Activated CD8-positive, alpha-beta T cell treated with anti-CD3 and anti-CD28 coated beads for 36 hours (primary cell): ENCODE measurements around the gene MEAF6. TPM values are rescaled to one million over a fixed set of nuclear protein-coding genes. Genes with fewer than 3 reads are reported as not detected.

Source experiments
- ATAC-seq: fragments of 200-7000 bp; cut with Tn5 transposase; one replicate; pipeline ENCODE4 v1.10.0; 2021; ENCODE audit warnings: mild to moderate bottlenecking, moderate library complexity
- CTCF ChIA-PET: fragments of 350-600 bp; sonication (Branson Sonifier 250); formaldehyde crosslinking; loops from one replicate; lab custom pipeline; 2021; ENCODE audit warnings: antibody characterized with exemption; lab: Charles Lee
- POLR2A ChIA-PET: fragments of 350-600 bp; sonication (Branson Sonifier 250); formaldehyde crosslinking; loops from one replicate; lab custom pipeline; 2021; ENCODE audit warnings: antibody characterized with exemption; lab: Charles Lee
- DNase-seq: peaks from one replicate; pipeline ENCODE4 v3.0.0-alpha.2; 2020
- H3K27ac Mint-ChIP-seq: one replicate; pipeline ENCODE4 v1.8.0; 2021; ENCODE audit warnings: mild to moderate bottlenecking, mixed read lengths
- H3K27me3 Mint-ChIP-seq: one replicate; pipeline ENCODE4 v1.8.0; 2021; ENCODE audit warnings: mixed read lengths
- H3K36me3 Mint-ChIP-seq: one replicate; pipeline ENCODE4 v1.8.0; 2021; ENCODE audit warnings: low read depth, mixed read lengths
- H3K4me1 Mint-ChIP-seq: one replicate; pipeline ENCODE4 v1.8.0; 2021; ENCODE audit warnings: low read depth, mixed read lengths
- H3K4me3 Mint-ChIP-seq: one replicate; pipeline ENCODE4 v1.8.0; 2021; ENCODE audit warnings: mild to moderate bottlenecking, moderate library complexity, mixed read lengths
- H3K9me3 Mint-ChIP-seq: one replicate; pipeline ENCODE4 v1.8.0; 2021; ENCODE audit warnings: mixed read lengths
- CTCF ChIP-seq: fragments of 200-600 bp; IDR thresholded peaks from one replicate; pipeline ENCODE4 v1.8.0; 2022; ENCODE audit warnings: antibody characterized with exemption, mild to moderate bottlenecking
- intact Hi-C: fragments of 100-400 bp; cut with micrococcal nuclease; formaldehyde crosslinking; loops from one replicate; pipeline ENCODE4 v1.10.0; 2022
- total RNA-seq, 2 experiments: library from RNA; stranded (reverse); gene quantifications; one replicate each; pipeline ENCODE4 v1.2.3, GENCODE V29; 2021

MEAF6 gene
- total RNA-seq, 2 experiments from 2014 or later, result 74.0 to 76.3 TPM

- Mint-ChIP-seq H3K36me3 (peaks cover 29% of the 10 kb centered on the region), H3K27me3 (no peaks in the 10 kb centered on the region), H3K9me3 (no peaks in the 10 kb centered on the region), H3K4me1 (peaks cover 15% of the 10 kb centered on the region), H3K4me3 (no peak overlapping the region), H3K27ac (peak overlapping the region; percentile 40)
- DNase-seq (no peak), ATAC-seq (peak; percentile 37)
- POLR2A ChIA-PET, result interaction anchor here (3.1 kb wide), 1 partner anchor 15 kb away, joined by 7 read pairs; no protein-coding TSS in a partner anchor
- TF ChIP-seq CTCF, result no peak
- intact Hi-C loops, result no loop called here
- CTCF ChIA-PET, result interaction anchor here (0.9 to 17.7 kb wide), 3 partner anchors 14 to 35 kb away, joined by 3 to 380 read pairs (median 4); no protein-coding TSS in a partner anchor
Observed at GRCh38 chr1:37493336-37494098, 21.0 kb downstream of the MEAF6 start.

- Mint-ChIP-seq H3K27me3 (no peaks in the 10 kb centered on the region), H3K4me1 (peaks cover 13% of the 10 kb centered on the region), H3K27ac (peak overlapping the region; percentile 75), H3K36me3 (peaks cover 10% of the 10 kb centered on the region), H3K9me3 (no peaks in the 10 kb centered on the region), H3K4me3 (no peak overlapping the region)
- ATAC-seq, result no peak
- peak; percentile 25 for TF ChIP-seq CTCF
- intact Hi-C loops, result loop anchor here (2.0 kb wide), 1 partner anchor 33 kb away; no protein-coding TSS in a partner anchor
- ChIA-PET CTCF (interaction anchor here (0.5 to 17.7 kb wide), 29 partner anchors 9 to 204 kb away, joined by 3 to 380 read pairs (median 5); partner anchors contain the start of genes CDCA8, MEAF6, SNIP1 and ZC3H12A), POLR2A (interaction anchor here (1.2 to 3.6 kb wide), 4 partner anchors 12 to 35 kb away, joined by 3 to 45 read pairs (median 8); partner anchors contain the start of gene ZC3H12A)
- DNase-seq, result no peak
Observed at GRCh38 chr1:37487619-37487984, 27.0 kb downstream of the MEAF6 start.

- H3K4me3 Mint-ChIP-seq, result no peak overlapping the region
- intact Hi-C loops, result loop anchor here (2.0 kb wide), 1 partner anchor 32 kb away; no protein-coding TSS in a partner anchor
Observed at GRCh38 chr1:37486680-37487618, 27.6 kb downstream of the MEAF6 start.

More at GRCh38 chr1:37486680-37487618, 27.6 kb downstream of the MEAF6 start:
- Mint-ChIP-seq H3K36me3 (peaks cover 15% of the 10 kb centered on the region), H3K4me1 (peaks cover 17% of the 10 kb centered on the region), H3K27ac (peak overlapping the region; percentile 75), H3K27me3 (no peaks in the 10 kb centered on the region), H3K9me3 (no peaks in the 10 kb centered on the region)
- TF ChIP-seq CTCF, result peak; percentile 99
- ChIA-PET CTCF (interaction anchor here (0.5 to 17.7 kb wide), 31 partner anchors 8 to 205 kb away, joined by 3 to 380 read pairs (median 5); partner anchors contain the start of genes CDCA8, MEAF6, SNIP1 and ZC3H12A), POLR2A (interaction anchor here (0.9 to 3.6 kb wide), 8 partner anchors 11 to 101 kb away, joined by 3 to 45 read pairs (median 3); partner anchors contain the start of gene ZC3H12A)
- ATAC-seq, result peak; percentile 88
- DNase-seq, result peak; percentile 85
